ENCODE results near the gene STK10. TPM values are rescaled to one million over a fixed set of nuclear protein-coding genes. Genes with fewer than 3 reads are reported as not detected.

Gene STK10
- total and polyA plus RNA-seq, 7 experiments from 2014 or later: 55.7 to 474 (median 295) TPM

GRCh38 chr5:172006321-172007174 is 181.5 kb downstream of the STK10 start, which contains the start of gene FBXW11:
TSS of gene FBXW11 (minus strand) at chr5:172006638. CDS start at chr5:172006502, 136 bp downstream.
- DNase-seq: peak; percentile 85 to 96 (median 92)
- ATAC-seq: peak; percentile 94
- ChIA-PET POLR2A (interaction anchor here (0.6 to 4.7 kb wide), 35 partner anchors 9 to 1051 kb away, joined by 3 to 41 read pairs (median 4); partner anchors contain the start of genes ATP6V0E1, DUSP1, NPM1 and RPL26L1), CTCF (interaction anchor here (0.6 to 2.9 kb wide), 10 partner anchors 11 to 765 kb away, joined by 3 to 11 read pairs (median 5); partner anchors contain the start of gene STK10)
- intact Hi-C loops (cut with micrococcal nuclease): loop anchor here (1.0 to 10.0 kb wide), 23 partner anchors 21 to 1911 kb away; partner anchors contain the start of genes NPM1 (in 2 of the 2), STK10 (in 2 of the 2), ATP6V0E1 (in 1 of the 2) and BNIP1 (in 1 of the 2)
- Mint-ChIP-seq H3K9me3 (peaks cover 0 to 2% (median 0%) of the 10 kb centered on the region in 11 donors), H3K36me3 (peaks cover 0 to 5% (median 0%) of the 10 kb centered on the region in 5 donors), H3K4me3 (peak within 1 kb of the TSS; percentile 93 to 99 (median 97)), H3K27ac (peak within 1 kb of the TSS; percentile 94 to 100 (median 98)), H3K27me3 (no peaks in the 10 kb centered on the region), H3K4me1 (peaks cover 34 to 67% (median 56%) of the 10 kb centered on the region in 7 donors)
- H3K4me3 ChIP-seq (ENCODE audit: low read length): peak within 1 kb of the TSS; percentile 89
- peak within 1 kb of the TSS; percentile 91 for H3K27ac ChIP-seq (ENCODE audit: low read depth, low read length)
- H3K4me1 ChIP-seq (ENCODE audit: control insufficient read depth in 2 of 2, insufficient read depth in 2 of 2, low read length in 2 of 2): peaks cover 33 to 36% of the 10 kb centered on the region in 2 donors
- H3K36me3 ChIP-seq (ENCODE audit: control insufficient read depth in 2 of 3, insufficient read depth in 3 of 3, low read length in 3 of 3): peaks cover 0 to 4% (median 0%) of the 10 kb centered on the region in 3 experiments
- H3K27me3 ChIP-seq (ENCODE audit: control insufficient read depth in 2 of 2, insufficient read depth in 2 of 2, low read length in 2 of 2): no peaks in the 10 kb centered on the region
- H3K9me3 ChIP-seq (ENCODE audit: control insufficient read depth in 2 of 3, low read length in 3 of 3): no peaks in the 10 kb centered on the region

GRCh38 chr5:172005708-172006320 is 182.2 kb downstream of the STK10 start:
- H3K36me3 Mint-ChIP-seq: peaks cover 0 to 5% (median 0%) of the 10 kb centered on the region in 5 donors
- DNase-seq (peak; percentile 9 to 47 (median 18)), ATAC-seq (no peak)
- CTCF ChIA-PET: interaction anchor here (0.6 to 2.1 kb wide), 6 partner anchors 10 to 766 kb away, joined by 3 to 7 read pairs (median 4); no protein-coding TSS in a partner anchor
- Histone ChIP-seq H3K9me3 (ENCODE audit: control insufficient read depth in 2 of 3, low read length in 3 of 3) (no peaks in the 10 kb centered on the region), H3K36me3 (ENCODE audit: control insufficient read depth in 2 of 3, insufficient read depth in 3 of 3, low read length in 3 of 3) (peaks cover 0 to 4% (median 0%) of the 10 kb centered on the region in 3 experiments), H3K4me1 (ENCODE audit: control insufficient read depth in 2 of 2, insufficient read depth in 2 of 2, low read length in 2 of 2) (peaks cover 36 to 40% of the 10 kb centered on the region in 2 donors), H3K27ac (ENCODE audit: low read depth, low read length) (peak overlapping the region; percentile 91), H3K4me3 (ENCODE audit: low read length) (peak overlapping the region; percentile 89), H3K27me3 (ENCODE audit: control insufficient read depth in 2 of 2, insufficient read depth in 2 of 2, low read length in 2 of 2) (no peaks in the 10 kb centered on the region)
- POLR2A ChIA-PET: interaction anchor here (0.6 to 4.7 kb wide), 22 partner anchors 9 to 978 kb away, joined by 3 to 41 read pairs (median 5); partner anchors contain the start of genes ATP6V0E1, DUSP1, NPM1 and STK10
- intact Hi-C loops (cut with micrococcal nuclease): loop anchor here (1.0 to 10.0 kb wide), 25 partner anchors 21 to 1911 kb away; partner anchors contain the start of genes STK10 (in 2 of the 2), ATP6V0E1 (in 1 of the 2), BNIP1 (in 1 of the 2) and CPEB4 (in 1 of the 2)
- H3K4me3 Mint-ChIP-seq: peak overlapping the region; percentile 93 to 99 (median 96)
- H3K9me3 Mint-ChIP-seq: peaks cover 0 to 2% (median 0%) of the 10 kb centered on the region in 11 donors
- H3K27ac Mint-ChIP-seq: peak overlapping the region; percentile 92 to 98 (median 97)
- H3K4me1 Mint-ChIP-seq: peaks cover 41 to 74% (median 64%) of the 10 kb centered on the region in 7 donors
- no peaks in the 10 kb centered on the region for H3K27me3 Mint-ChIP-seq

GRCh38 chr5:172004824-172005237 is 183.2 kb downstream of the STK10 start:
- peaks cover 0 to 4% (median 0%) of the 10 kb centered on the region in 3 experiments for H3K36me3 ChIP-seq (ENCODE audit: control insufficient read depth in 2 of 3, insufficient read depth in 3 of 3, low read length in 3 of 3)
- POLR2A ChIA-PET: interaction anchor here (0.6 to 4.7 kb wide), 9 partner anchors 8 to 617 kb away, joined by 3 to 41 read pairs (median 8); partner anchors contain the start of gene NPM1
- H3K4me3 ChIP-seq (ENCODE audit: low read length): peak overlapping the region; percentile 89
- Mint-ChIP-seq H3K4me3 (peak overlapping the region; percentile 93 to 99 (median 96)), H3K27ac (peak overlapping the region; percentile 92 to 98 (median 97)), H3K9me3 (peaks cover 0 to 2% (median 0%) of the 10 kb centered on the region in 11 donors), H3K4me1 (peaks cover 48 to 77% (median 73%) of the 10 kb centered on the region in 7 donors), H3K27me3 (no peaks in the 10 kb centered on the region), H3K36me3 (peaks cover 0 to 5% (median 0%) of the 10 kb centered on the region in 5 donors)
- H3K27ac ChIP-seq (ENCODE audit: low read depth, low read length): peak overlapping the region; percentile 91
- CTCF ChIA-PET: interaction anchor here (0.6 kb wide), 1 partner anchor 36 kb away, joined by 3 read pairs; no protein-coding TSS in a partner anchor
- DNase-seq (peak in 3 of 9 donors; percentile 15 to 49 (median 17)), ATAC-seq (no peak)
- intact Hi-C loops (cut with micrococcal nuclease): loop anchor here (2.0 to 10.0 kb wide), 9 partner anchors 37 to 1912 kb away; partner anchors contain the start of genes CPEB4 (in 1 of the 2) and RPL26L1 (in 1 of the 2)
- H3K27me3 ChIP-seq (ENCODE audit: control insufficient read depth in 2 of 2, insufficient read depth in 2 of 2, low read length in 2 of 2): no peaks in the 10 kb centered on the region
- peaks cover 36 to 40% of the 10 kb centered on the region in 2 donors for H3K4me1 ChIP-seq (ENCODE audit: control insufficient read depth in 2 of 2, insufficient read depth in 2 of 2, low read length in 2 of 2)
- no peaks in the 10 kb centered on the region for H3K9me3 ChIP-seq (ENCODE audit: control insufficient read depth in 2 of 3, low read length in 3 of 3)

- intact Hi-C loops (cut with micrococcal nuclease): loop anchor here (2.0 to 10.0 kb wide), 6 partner anchors 43 to 1881 kb away; partner anchors contain the start of genes CPEB4 (in 1 of the 2) and RPL26L1 (in 1 of the 2)
- CTCF ChIA-PET: no interaction called here
- Mint-ChIP-seq H3K27ac (peak overlapping the region in 1 of 9 donors; percentile 48), H3K4me3 (peak overlapping the region in 8 of 10 donors; percentile 13 to 79 (median 40)), H3K9me3 (peaks cover 0 to 2% (median 0%) of the 10 kb centered on the region in 11 donors), H3K27me3 (no peaks in the 10 kb centered on the region), H3K36me3 (peaks cover 0 to 5% (median 0%) of the 10 kb centered on the region in 5 donors), H3K4me1 (peaks cover 51 to 85% (median 78%) of the 10 kb centered on the region in 7 donors)
- Histone ChIP-seq H3K4me3 (ENCODE audit: low read length) (no peak overlapping the region), H3K27me3 (ENCODE audit: control insufficient read depth in 2 of 2, insufficient read depth in 2 of 2, low read length in 2 of 2) (no peaks in the 10 kb centered on the region), H3K9me3 (ENCODE audit: control insufficient read depth in 2 of 3, low read length in 3 of 3) (no peaks in the 10 kb centered on the region), H3K4me1 (ENCODE audit: control insufficient read depth in 2 of 2, insufficient read depth in 2 of 2, low read length in 2 of 2) (peaks cover 36 to 40% of the 10 kb centered on the region in 2 donors), H3K36me3 (ENCODE audit: control insufficient read depth in 2 of 3, insufficient read depth in 3 of 3, low read length in 3 of 3) (peaks cover 0 to 4% (median 0%) of the 10 kb centered on the region in 3 experiments), H3K27ac (ENCODE audit: low read depth, low read length) (no peak overlapping the region)
- no peak for ATAC-seq
- DNase-seq: no peak
- POLR2A ChIA-PET: interaction anchor here (1.0 to 4.6 kb wide), 2 partner anchors 63 to 616 kb away, joined by 3 to 27 read pairs; partner anchors contain the start of gene NPM1
These were observed 184.3 kb downstream of the STK10 start for GRCh38 chr5:172003746-172004145.

- Mint-ChIP-seq H3K4me3 (peak overlapping the region in 7 of 10 donors; percentile 13 to 79 (median 43)), H3K4me1 (peaks cover 53 to 86% (median 73%) of the 10 kb centered on the region in 7 donors), H3K27ac (peak overlapping the region in 4 of 9 donors; percentile 19 to 62 (median 44)), H3K27me3 (no peaks in the 10 kb centered on the region), H3K9me3 (peaks cover 0 to 2% (median 0%) of the 10 kb centered on the region in 11 donors), H3K36me3 (peaks cover 0 to 5% (median 0%) of the 10 kb centered on the region in 5 donors)
- no peak overlapping the region for H3K27ac ChIP-seq (ENCODE audit: low read depth, low read length)
- no peak for DNase-seq
- no peaks in the 10 kb centered on the region for H3K9me3 ChIP-seq (ENCODE audit: control insufficient read depth in 2 of 3, low read length in 3 of 3)
- ATAC-seq: no peak
- POLR2A ChIA-PET: interaction anchor here (1.0 kb wide), 1 partner anchor 64 kb away, joined by 3 read pairs; no protein-coding TSS in a partner anchor
- peaks cover 36 to 38% of the 10 kb centered on the region in 2 donors for H3K4me1 ChIP-seq (ENCODE audit: control insufficient read depth in 2 of 2, insufficient read depth in 2 of 2, low read length in 2 of 2)
- no peak overlapping the region for H3K4me3 ChIP-seq (ENCODE audit: low read length)
- H3K36me3 ChIP-seq (ENCODE audit: control insufficient read depth in 2 of 3, insufficient read depth in 3 of 3, low read length in 3 of 3): peaks cover 0 to 4% (median 0%) of the 10 kb centered on the region in 3 experiments
- H3K27me3 ChIP-seq (ENCODE audit: control insufficient read depth in 2 of 2, insufficient read depth in 2 of 2, low read length in 2 of 2): no peaks in the 10 kb centered on the region
- CTCF ChIA-PET: no interaction called here
- intact Hi-C loops (cut with micrococcal nuclease): loop anchor here (10.0 kb wide), 4 partner anchors 682 to 1882 kb away; partner anchors contain the start of genes CPEB4 (in 1 of the 2) and RPL26L1 (in 1 of the 2)
These were observed 185.0 kb downstream of the STK10 start for GRCh38 chr5:172002840-172003512.

Data from naive thymus-derived CD4-positive, alpha-beta T cell (primary cell).